HepG2 (cell line): ENCODE results near the gene LECT2. TPM values are rescaled to one million over a fixed set of nuclear protein-coding genes. Genes with fewer than 3 reads are reported as not detected.

ENCODE experiments used
- ATAC-seq: fragments of 200-7000 bp; cut with Tn5 transposase; 3 replicates; pipeline ENCODE4 v1.9.1; 2020; ENCODE audit warnings: mild to moderate bottlenecking, moderate library complexity
- BruUV-seq: library from RNA; stranded (reverse); fragments of 400-500 nt; replicated peaks from 2 replicates; lab custom pipeline; 2021; lab: Mats Ljungman, UMichigan
- CTCF ChIA-PET: fragments of 300-600 bp; formaldehyde crosslinking; extraction: SDS; loops from one replicate; lab custom pipeline; 2021; ENCODE audit warnings: low total read pairs, inconsistent platforms, low intra/inter-chr PET ratio; lab: Yijun Ruan, JAX
- POLR2A ChIA-PET: fragments of 350-600 bp; sonication (Branson Sonifier 250); formaldehyde crosslinking; loops from one replicate; lab custom pipeline; 2020; ENCODE audit warnings: antibody characterized with exemption, inconsistent platforms; lab: Yijun Ruan, JAX
- DNase-seq: peaks from one replicate; pipeline ENCODE4 v3.0.0-alpha.2; 2015; ENCODE audit warnings: low spot score
- FAIRE-seq: peaks from 3 replicates; lab custom pipeline; 2011; peaks lifted over from hg19 to GRCh38; lab: Jason Lieb, UNC
- H2AFZ ChIP-seq: one replicate; pipeline ENCODE4 v1.6.1; 2011; ENCODE audit warnings: low read length, inconsistent platforms
- H3K27ac ChIP-seq: fragments of 300-600 bp; 3 replicates; pipeline ENCODE4 v1.8.0; 2011; ENCODE audit warnings: mixed run types, mild to moderate bottlenecking, mixed read lengths, low read length, inconsistent platforms; ENCODE audit not compliant: insufficient read depth; ENCODE audit errors: extremely low read length
- H3K27me3 ChIP-seq, 2 experiments: fragments of 200-600 bp in 1 of 2; 2 replicates in 1 of 2; 3 replicates in 1 of 2; pipeline versions ENCODE4 v1.6.0 to v1.8.0; 2011; ENCODE audit warnings: low read length in 2 of 2, mild to moderate bottlenecking in 2 of 2, moderate library complexity in 2 of 2, inconsistent platforms in 1 of 2; ENCODE audit not compliant: insufficient read depth in 2 of 2, control insufficient read depth in 1 of 2
- H3K36me3 ChIP-seq, 2 experiments: fragments of 200-600 bp in 1 of 2; replicated peaks in 1 of 2; 2 replicates in 1 of 2; 3 replicates in 1 of 2; pipeline versions ENCODE4 v1.5.1 to v1.8.0; 2011; ENCODE audit warnings: low read length in 2 of 2, inconsistent platforms in 1 of 2; ENCODE audit not compliant: insufficient read depth in 2 of 2, control insufficient read depth in 1 of 2
- H3K4me1 ChIP-seq: 2 replicates; pipeline ENCODE4 v1.5.1; 2012; ENCODE audit warnings: low read length, inconsistent platforms; ENCODE audit not compliant: insufficient read depth
- H3K4me2 ChIP-seq: 2 replicates; pipeline ENCODE4 v1.6.0; 2011; ENCODE audit warnings: low read depth, low read length, inconsistent platforms
- H3K4me3 ChIP-seq, 3 experiments: fragments of 200-600 bp in 1 of 3; sonication (generic), shearing (Covaris generic) in 1 of 3; replicated peaks in 1 of 3; 2 replicates each; pipeline ENCODE4 v1.5.1; 2011 to 2016; ENCODE audit warnings: low read length in 3 of 3, inconsistent platforms in 2 of 3, low read depth in 2 of 3, mild to moderate bottlenecking in 2 of 3, control low read depth in 1 of 3, mixed read lengths in 1 of 3; ENCODE audit not compliant: insufficient read depth in 1 of 3
- H3K79me2 ChIP-seq: one replicate; pipeline ENCODE4 v1.6.1; 2011; ENCODE audit warnings: low read length, inconsistent platforms; ENCODE audit not compliant: insufficient read depth
- H3K9ac ChIP-seq: 2 replicates; pipeline ENCODE4 v1.6.0; 2011; ENCODE audit warnings: mild to moderate bottlenecking, low read depth, low read length, inconsistent platforms; ENCODE audit not compliant: insufficient read depth
- H3K9me3 ChIP-seq: 2 replicates; pipeline ENCODE4 v1.5.1; 2012; ENCODE audit warnings: mild to moderate bottlenecking, low read length
- H4K20me1 ChIP-seq: 2 replicates; pipeline ENCODE4 v1.6.0; 2011; ENCODE audit warnings: inconsistent platforms, mild to moderate bottlenecking, low read length, moderate library complexity; ENCODE audit not compliant: insufficient read depth
- IKZF1 ChIP-seq: fragments of 450-650 bp; IDR thresholded peaks from 2 replicates; pipeline ENCODE4 v1.7.1; 2016
- JDP2 ChIP-seq: sonication (generic); formaldehyde crosslinking; IDR thresholded peaks from 2 replicates; pipeline ENCODE4 v1.8.1; 2022; ENCODE audit warnings: missing genetic modification reagents, borderline replicate concordance
- NR2F2 ChIP-seq: IDR thresholded peaks from 2 replicates; pipeline ENCODE4 v1.6.1; 2012; ENCODE audit warnings: low read depth, inconsistent platforms, borderline replicate concordance
- RORA ChIP-seq: sonication (generic); formaldehyde crosslinking; IDR thresholded peaks from 2 replicates; pipeline ENCODE4 v1.5.0; 2020; ENCODE audit warnings: mild to moderate bottlenecking, missing genetic modification reagents, moderate library complexity
- SNAI1 ChIP-seq: sonication (generic); formaldehyde crosslinking; IDR thresholded peaks from 2 replicates; pipeline ENCODE4 v1.5.0; 2020; ENCODE audit warnings: mild to moderate bottlenecking, missing genetic modification reagents, borderline replicate concordance
- YY1 ChIP-seq: IDR thresholded peaks from 2 replicates; pipeline ENCODE4 v1.6.1; 2011; ENCODE audit warnings: low read length, low read depth, moderate library complexity, mild to moderate bottlenecking; ENCODE audit not compliant: insufficient read depth, insufficient replicate concordance
- ZFY ChIP-seq: sonication (generic); formaldehyde crosslinking; IDR thresholded peaks from 2 replicates; pipeline ENCODE4 v1.4.0; 2020; ENCODE audit warnings: missing genetic modification reagents
- ZNF224 ChIP-seq: sonication (generic); formaldehyde crosslinking; IDR thresholded peaks from 2 replicates; pipeline ENCODE4 v1.5.0; 2020; ENCODE audit warnings: mild to moderate bottlenecking, missing genetic modification reagents
- ZNF264 ChIP-seq: sonication (generic); formaldehyde crosslinking; IDR thresholded peaks from 2 replicates; pipeline ENCODE4 v1.4.0; 2020; ENCODE audit warnings: missing genetic modification reagents
- ZNF484 ChIP-seq: sonication (generic); formaldehyde crosslinking; IDR thresholded peaks from 2 replicates; pipeline ENCODE4 v1.5.1; 2020; ENCODE audit warnings: mild to moderate bottlenecking, low read depth, missing genetic modification reagents, borderline replicate concordance
- ZNF816 ChIP-seq: sonication (generic); formaldehyde crosslinking; IDR thresholded peaks from 2 replicates; pipeline ENCODE4 v1.8.0; 2022; ENCODE audit warnings: missing genetic modification reagents, mild to moderate bottlenecking, borderline replicate concordance
- WGBS: methylation state at CpG from one replicate; pipeline ENCODE4 v1.1.6; 2017; ENCODE audit warnings: low lambda C conversion rate; 5-methylcytosine and 5-hydroxymethylcytosine counted together
- in situ Hi-C: cut with HindIII; loops from 2 replicates; pipeline ENCODE4 v1.10.0; 2017; ENCODE audit warnings: low pct_unique_long_range_greater_than_20kb; ENCODE audit not compliant: extremely low pct_ligation_motif_present
- intact Hi-C: fragments of 100-400 bp; cut with micrococcal nuclease; formaldehyde crosslinking; loops from one replicate; pipeline ENCODE4 v1.10.0; 2022; ENCODE audit not compliant: unreplicated experiment
- polyA plus RNA-seq, 8 experiments: library from polyadenylated mRNA; depleted of rRNA in 3 of 8; stranded (reverse) in 7 of 8; unstranded in 1 of 8; fragments of >200 nt; fragmentation: Illumina TruSeq in 4 of 8; extraction: Trizol in 4 of 8; gene quantifications; 2 replicates each; pipeline versions ENCODE4 v1.2.1 to v1.2.3, GENCODE V29; 2011 to 2016; ENCODE audit warnings: low read depth in 4 of 8, missing spikeins in 1 of 8, mixed read lengths in 1 of 8; ENCODE audit not compliant: insufficient read depth in 1 of 8
- total RNA-seq, 5 experiments: library from RNA; depleted of rRNA; stranded (reverse); fragments of >200 nt; fragmentation: Illumina TruSeq; extraction: Trizol; gene quantifications; 2 replicates each; pipeline ENCODE4 v1.2.3, GENCODE V29; 2016; ENCODE audit warnings: low read depth in 1 of 5
- TF ChIP-seq, protein P1 (sequence below): sonication (generic); formaldehyde crosslinking; IDR thresholded peaks from 2 replicates; pipeline ENCODE4 v1.5.0; 2020; ENCODE audit warnings: missing genetic modification reagents, mild to moderate bottlenecking, borderline replicate concordance
- TF ChIP-seq, protein P2 (sequence below): sonication (generic); formaldehyde crosslinking; IDR thresholded peaks from 2 replicates; pipeline ENCODE4 v1.4.0; 2020; ENCODE audit warnings: mild to moderate bottlenecking, missing genetic modification reagents

Gene LECT2
- total and polyA plus RNA-seq, 2 of the 13 experiments (the other 11 are each of a cell fraction or from before 2014, with no cell fraction given), result not detected

DNA sequence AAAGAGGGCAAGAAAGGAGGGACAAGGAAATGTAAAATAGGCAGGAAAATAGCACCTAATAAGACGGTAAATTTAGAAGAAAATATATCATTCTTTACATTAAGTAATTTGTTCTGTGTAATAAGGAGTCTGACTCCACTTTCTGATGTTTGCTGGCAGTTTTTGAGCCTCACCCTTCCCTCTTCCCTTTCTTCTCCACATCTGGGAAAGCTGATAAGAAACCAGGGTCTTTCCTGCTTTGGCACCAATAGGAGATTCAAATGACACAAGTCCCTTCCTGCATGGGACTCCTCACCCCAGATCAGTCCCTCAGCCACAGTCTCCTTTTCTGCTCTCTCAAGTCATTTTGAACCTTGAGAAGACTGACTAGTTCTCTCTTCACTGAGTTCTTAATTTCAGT lies 31.2 kb upstream of the LECT2 start:
- no TSS peak for BruUV-seq
- H3K36me3 ChIP-seq, result no peaks in the 10 kb centered on the region
- ATAC-seq (no peak), FAIRE-seq (no peak)
- H3K27me3 ChIP-seq, result no peaks in the 10 kb centered on the region
- no peak overlapping the region for H3K27ac ChIP-seq
- H3K4me2 ChIP-seq, result no peak overlapping the region
- intact Hi-C loops, result no loop called here
- H4K20me1 ChIP-seq, result no peaks in the 10 kb centered on the region
- H2AFZ ChIP-seq, result no peak overlapping the region
- H3K9ac ChIP-seq, result no peak overlapping the region
- H3K9me3 ChIP-seq, result no peaks in the 10 kb centered on the region
- TF ChIP-seq ZNF224 (CRISPR knock-in tag) (no peak), JDP2 (CRISPR knock-in tag) (no peak), ZNF264 (CRISPR knock-in tag) (no peak), YY1 (no peak), RORA (CRISPR knock-in tag) (no peak), ZNF816 (CRISPR knock-in tag) (no peak), ZFY (CRISPR knock-in tag) (no peak), SNAI1 (no peak), ZNF484 (CRISPR knock-in tag) (no peak), NR2F2 (no peak), IKZF1 (no peak)
- TF ChIP-seq, protein P1, sequence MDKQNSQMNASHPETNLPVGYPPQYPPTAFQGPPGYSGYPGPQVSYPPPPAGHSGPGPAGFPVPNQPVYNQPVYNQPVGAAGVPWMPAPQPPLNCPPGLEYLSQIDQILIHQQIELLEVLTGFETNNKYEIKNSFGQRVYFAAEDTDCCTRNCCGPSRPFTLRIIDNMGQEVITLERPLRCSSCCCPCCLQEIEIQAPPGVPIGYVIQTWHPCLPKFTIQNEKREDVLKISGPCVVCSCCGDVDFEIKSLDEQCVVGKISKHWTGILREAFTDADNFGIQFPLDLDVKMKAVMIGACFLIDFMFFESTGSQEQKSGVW (CRISPR knock-in tag), result no peak
- TF ChIP-seq, protein P2, sequence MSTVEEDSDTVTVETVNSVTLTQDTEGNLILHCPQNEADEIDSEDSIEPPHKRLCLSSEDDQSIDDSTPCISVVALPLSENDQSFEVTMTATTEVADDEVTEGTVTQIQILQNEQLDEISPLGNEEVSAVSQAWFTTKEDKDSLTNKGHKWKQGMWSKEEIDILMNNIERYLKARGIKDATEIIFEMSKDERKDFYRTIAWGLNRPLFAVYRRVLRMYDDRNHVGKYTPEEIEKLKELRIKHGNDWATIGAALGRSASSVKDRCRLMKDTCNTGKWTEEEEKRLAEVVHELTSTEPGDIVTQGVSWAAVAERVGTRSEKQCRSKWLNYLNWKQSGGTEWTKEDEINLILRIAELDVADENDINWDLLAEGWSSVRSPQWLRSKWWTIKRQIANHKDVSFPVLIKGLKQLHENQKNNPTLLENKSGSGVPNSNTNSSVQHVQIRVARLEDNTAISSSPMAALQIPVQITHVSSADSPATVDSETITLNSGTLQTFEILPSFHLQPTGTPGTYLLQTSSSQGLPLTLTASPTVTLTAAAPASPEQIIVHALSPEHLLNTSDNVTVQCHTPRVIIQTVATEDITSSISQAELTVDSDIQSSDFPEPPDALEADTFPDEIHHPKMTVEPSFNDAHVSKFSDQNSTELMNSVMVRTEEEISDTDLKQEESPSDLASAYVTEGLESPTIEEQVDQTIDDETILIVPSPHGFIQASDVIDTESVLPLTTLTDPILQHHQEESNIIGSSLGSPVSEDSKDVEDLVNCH (CRISPR knock-in tag), result no peak
- TF ChIP-seq, all 625 proteins: peak for 0
- Histone ChIP-seq H3K4me1 (peaks cover 10% of the 10 kb centered on the region), H3K79me2 (no peaks in the 10 kb centered on the region), H3K4me3 (no peak overlapping the region)
- no peak for DNase-seq
- in situ Hi-C loops, result no loop called here
- CTCF ChIA-PET, result no interaction called here
- WGBS, result 88% methylated on average over 1 of the region's 1 CpG
- POLR2A ChIA-PET, result interaction anchor here (4.7 kb wide), 1 partner anchor 13 kb away, joined by 37 read pairs; no protein-coding TSS in a partner anchor
